ENCODE data around the gene TTC31.
"Not testable (repeated sequence)": the region's sequence is repeated elsewhere in the genome, so short reads cannot be mapped to it uniquely, and the experiment has no call there.

The TTC31 gene

GRCh38 chr2:74483675-74484164 lies 839 bp downstream of the TTC31 start:
- not testable (repeated sequence) for DNase-seq (ENCODE audit: low read depth in 3 of 3)

GRCh38 chr2:74486141-74486540 lies 3.3 kb downstream of the TTC31 start:
- DNase-seq (ENCODE audit: low read depth in 3 of 3) = no peak

GRCh38 chr2:74488643-74489481 lies 6.0 kb downstream of the TTC31 start:
- DNase-seq (ENCODE audit: low read depth in 3 of 3) = no peak

GRCh38 chr2:74489906-74490305 lies 7.0 kb downstream of the TTC31 start:
- no peak for DNase-seq (ENCODE audit: low read depth in 3 of 3)

GRCh38 chr2:74491648-74492544 lies 9.0 kb downstream of the TTC31 start:
- DNase-seq (ENCODE audit: low read depth in 3 of 3) = no peak

- DNase-seq (ENCODE audit: low read depth in 3 of 3) = no peak
These were observed 10.7 kb downstream of the TTC31 start for GRCh38 chr2:74493546-74493945.

GRCh38 chr2:74495440-74495839 lies 12.6 kb downstream of the TTC31 start:
- no peak for DNase-seq (ENCODE audit: low read depth in 3 of 3)

- DNase-seq (ENCODE audit: low read depth in 3 of 3) = no peak
These were observed 14.3 kb downstream of the TTC31 start for GRCh38 chr2:74496997-74497776.

- DNase-seq (ENCODE audit: low read depth in 3 of 3) = no peak
These were observed 15.1 kb downstream of the TTC31 start for GRCh38 chr2:74497777-74498499.

- no peak for DNase-seq (ENCODE audit: low read depth in 3 of 3)
These were observed 15.8 kb downstream of the TTC31 start for GRCh38 chr2:74498500-74499266.

- peak in 1 of 3 experiments; percentile 29 for DNase-seq (ENCODE audit: low read depth in 3 of 3)
These were observed 16.5 kb downstream of the TTC31 start, which contains the start of gene LBX2 for GRCh38 chr2:74499267-74499939. TSS of gene LBX2 (minus strand) at chr2:74499603. CDS start at chr2:74499537, 66 bp downstream.

GRCh38 chr2:74499940-74500577 lies 17.2 kb downstream of the TTC31 start:
- DNase-seq (ENCODE audit: low read depth in 3 of 3) = no peak

- no peak for DNase-seq (ENCODE audit: low read depth in 3 of 3)
These were observed 17.7 kb downstream of the TTC31 start for GRCh38 chr2:74500578-74500946.

GRCh38 chr2:74501335-74502071 lies 18.6 kb downstream of the TTC31 start:
- DNase-seq (ENCODE audit: low read depth in 3 of 3) = no peak

GRCh38 chr2:74502147-74502719 lies 19.4 kb downstream of the TTC31 start:
- DNase-seq (ENCODE audit: low read depth in 3 of 3) = no peak

- DNase-seq (ENCODE audit: low read depth in 3 of 3) = peak in 1 of 3 experiments; percentile 30
These were observed 20.0 kb downstream of the TTC31 start for GRCh38 chr2:74502720-74503505.

Data from stimulated activated CD4-positive, alpha-beta T cell treated with anti-CD3 and anti-CD28 coated beads, TNF-alpha, amount 100 ng/mL, for 4 hours (primary cell).